SK-N-SH (cell line): ENCODE data around the gene THBS1. TPM values are rescaled to one million over a fixed set of nuclear protein-coding genes. Genes with fewer than 3 reads are reported as not detected.

Source experiments
- CTCF ChIA-PET: fragments of 300-600, 350-600 bp; formaldehyde crosslinking; extraction: SDS; loops from one replicate; lab custom pipeline; 2021; lab: Yijun Ruan, JAX
- POLR2A ChIA-PET: fragments of 350-600 bp; sonication (Branson Sonifier 250); formaldehyde crosslinking; extraction: SDS; loops from one replicate; lab custom pipeline; 2020; ENCODE audit warnings: antibody characterized with exemption, inconsistent platforms; lab: Yijun Ruan, JAX
- DNase-seq: peaks from one replicate; pipeline ENCODE4 v3.0.0; 2012
- H2AFZ ChIP-seq: fragments of 200-600 bp; sonication (generic); 2 replicates; pipeline ENCODE4 v1.8.1; 2016; ENCODE audit warnings: antibody characterized with exemption, mild to moderate bottlenecking, low read depth
- H3F3A ChIP-seq: fragments of 200-600 bp; sonication (generic); replicated peaks from 2 replicates; pipeline ENCODE3; 2016; ENCODE audit warnings: antibody characterized with exemption, mild to moderate bottlenecking; ENCODE audit not compliant: insufficient read depth
- H3K27ac ChIP-seq, 2 experiments: fragments of 200-500 bp in 1 of 2; fragments of 200-600 bp in 1 of 2; sonication (Bioruptor generic) in 1 of 2; sonication (generic), shearing (Covaris generic) in 1 of 2; 2 replicates each; pipeline versions ENCODE4 v1.5.1 to v1.6.1; 2014 to 2016; ENCODE audit warnings: low read depth in 2 of 2, inconsistent platforms in 1 of 2, low read length in 1 of 2, mild to moderate bottlenecking in 1 of 2, mixed read lengths in 1 of 2
- H3K27me3 ChIP-seq: fragments of 200-600 bp; sonication (generic), shearing (Covaris generic); 2 replicates; pipeline ENCODE4 v1.6.1; 2016; ENCODE audit warnings: mixed run types; ENCODE audit not compliant: insufficient read depth
- H3K36me3 ChIP-seq, 2 experiments: fragments of 200-500 bp in 1 of 2; fragments of 200-600 bp in 1 of 2; sonication (Bioruptor generic) in 1 of 2; sonication (generic) in 1 of 2; replicated peaks in 1 of 2; 2 replicates each; pipeline versions ENCODE3 to v1.5.1; 2014 to 2016; ENCODE audit warnings: low read length in 1 of 2, mild to moderate bottlenecking in 1 of 2; ENCODE audit not compliant: insufficient read depth in 2 of 2, control insufficient read depth in 1 of 2
- H3K4me1 ChIP-seq, 2 experiments: fragments of 200-500 bp in 1 of 2; fragments of 200-600 bp in 1 of 2; sonication (Bioruptor generic) in 1 of 2; sonication (generic), shearing (Covaris generic) in 1 of 2; 2 replicates each; pipeline versions ENCODE4 v1.5.1 to v1.6.1; 2014 to 2016; ENCODE audit warnings: low read depth in 1 of 2, low read length in 1 of 2, mixed run types in 1 of 2; ENCODE audit not compliant: insufficient read depth in 2 of 2, control insufficient read depth in 1 of 2
- H3K4me2 ChIP-seq: fragments of 200-600 bp; sonication (generic), shearing (Covaris generic); 2 replicates; pipeline ENCODE4 v1.6.1; 2017; ENCODE audit warnings: mixed run types
- H3K4me3 ChIP-seq, 2 experiments: fragments of 200-500 bp in 1 of 2; fragments of 200-600 bp in 1 of 2; sonication (Bioruptor generic) in 1 of 2; sonication (generic), shearing (Covaris generic) in 1 of 2; 2 replicates each; pipeline versions ENCODE4 v1.5.1 to v1.8.1; 2014 to 2016; ENCODE audit warnings: low read depth in 2 of 2, inconsistent platforms in 1 of 2, low read length in 1 of 2, mild to moderate bottlenecking in 1 of 2, mixed read lengths in 1 of 2, moderate library complexity in 1 of 2
- H3K79me2 ChIP-seq: fragments of 200-600 bp; sonication (generic); 2 replicates; pipeline ENCODE4 v1.8.1; 2017; ENCODE audit warnings: mild to moderate bottlenecking; ENCODE audit not compliant: insufficient read depth
- H3K9ac ChIP-seq: fragments of 200-600 bp; sonication (generic); 2 replicates; pipeline ENCODE4 v1.6.1; 2017; ENCODE audit warnings: mixed run types
- H3K9me2 ChIP-seq: fragments of 200-600 bp; sonication (generic); 2 replicates; pipeline ENCODE4 v1.6.1; 2017; ENCODE audit warnings: mixed run types
- H3K9me3 ChIP-seq: fragments of 200-600 bp; sonication (generic); 2 replicates; pipeline ENCODE4 v1.6.1; 2017; ENCODE audit warnings: mixed run types, mild to moderate bottlenecking, moderate library complexity
- H4K20me1 ChIP-seq: fragments of 200-600 bp; sonication (generic); 2 replicates; pipeline ENCODE4 v1.6.1; 2017; ENCODE audit warnings: mild to moderate bottlenecking, mixed run types; ENCODE audit not compliant: insufficient read depth
- JUND ChIP-seq: IDR thresholded peaks from 2 replicates; pipeline ENCODE4 v1.4.0; 2012
- NRF1 ChIP-seq: IDR thresholded peaks from 2 replicates; pipeline ENCODE4 v1.6.1; 2012; ENCODE audit warnings: low read depth, mild to moderate bottlenecking, low read length
- POLR2AphosphoS5 ChIP-seq: IDR thresholded peaks from 2 replicates; pipeline ENCODE4 v1.6.1; 2012; ENCODE audit warnings: low read depth, low read length
- RCOR1 ChIP-seq: fragments of 150-350 bp; IDR thresholded peaks from 2 replicates; pipeline ENCODE4 v1.6.1; 2017; ENCODE audit warnings: antibody characterized with exemption, low read length
- RFX5 ChIP-seq: IDR thresholded peaks from 2 replicates; pipeline ENCODE4 v1.6.1; 2012; ENCODE audit warnings: mild to moderate bottlenecking, improper control_type of control experiment, low read length
- SIN3A ChIP-seq: IDR thresholded peaks from 2 replicates; pipeline ENCODE4 v1.6.1; 2012; ENCODE audit warnings: low read depth, mild to moderate bottlenecking, low read length, moderate library complexity, borderline replicate concordance
- whole genome bisulfite sequencing: methylation state at CpG from one replicate; pipeline ENCODE4 v1.1.6; 2017; ENCODE audit warnings: low lambda C conversion rate; 5-methylcytosine and 5-hydroxymethylcytosine counted together
- polyA plus RNA-seq, 3 experiments: library from polyadenylated mRNA; depleted of rRNA; stranded (reverse); fragments of >200 nt; gene quantifications; 2 replicates each; pipeline ENCODE4 v1.2.3, GENCODE V29; 2012
- TF ChIP-seq, protein P1 (sequence below): fragments of 150-350 bp; IDR thresholded peaks from 2 replicates; pipeline ENCODE4 v1.6.1; 2017; ENCODE audit warnings: antibody characterized with exemption, low read length, low read depth, borderline replicate concordance
- TF ChIP-seq, protein P2 (sequence below): IDR thresholded peaks from 2 replicates; pipeline ENCODE4 v1.4.0; 2012; ENCODE audit warnings: low read depth

THBS1 gene
- polyA plus RNA-seq, 1 of the 3 experiments (the other 2 are of a cell fraction) = 117 TPM

DNA sequence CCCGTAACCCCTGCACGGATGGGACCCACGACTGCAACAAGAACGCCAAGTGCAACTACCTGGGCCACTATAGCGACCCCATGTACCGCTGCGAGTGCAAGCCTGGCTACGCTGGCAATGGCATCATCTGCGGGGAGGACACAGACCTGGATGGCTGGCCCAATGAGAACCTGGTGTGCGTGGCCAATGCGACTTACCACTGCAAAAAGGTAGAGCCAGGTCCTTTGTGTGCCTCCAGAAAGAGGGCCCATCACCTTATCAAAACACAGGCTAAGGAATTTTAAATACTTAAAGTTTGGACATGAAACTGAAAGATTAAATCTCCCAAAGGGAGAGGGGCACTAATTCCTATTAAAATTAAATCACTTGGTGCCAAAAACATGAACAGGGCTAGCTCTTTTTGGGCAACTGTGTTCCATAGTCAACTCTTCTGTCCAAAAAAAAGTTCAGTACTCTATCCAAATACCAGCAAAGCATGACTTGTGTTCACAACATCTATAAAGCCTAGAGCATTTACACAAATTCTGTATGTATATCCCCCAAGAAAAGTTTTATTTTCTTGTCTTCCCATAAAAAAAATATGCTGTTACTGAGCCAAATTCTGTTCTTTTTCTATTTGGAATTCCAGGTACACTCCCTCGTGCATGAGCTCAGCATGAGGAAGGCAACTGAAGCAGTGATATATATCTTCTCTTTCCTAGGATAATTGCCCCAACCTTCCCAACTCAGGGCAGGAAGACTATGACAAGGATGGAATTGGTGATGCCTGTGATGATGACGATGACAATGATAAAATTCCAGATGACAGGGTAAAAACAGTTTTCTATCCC is 9.2 kb downstream of the THBS1 start:
- Histone ChIP-seq H3K36me3 (peaks cover 96 to 99% of the 10 kb centered on the region in 2 experiments), H2AFZ (no peak overlapping the region), H3K4me1 (peaks cover 0 to 10% of the 10 kb centered on the region in 2 experiments; a peak in 1 of 4 replicates), H3K9me2 (no peaks in the 10 kb centered on the region), H3K4me3 (no peak overlapping the region), H3K27ac (peak overlapping the region in 1 of 2 experiments; percentile 31; a peak in 1 of 4 replicates), H3K4me2 (no peak overlapping the region), H3K27me3 (no peaks in the 10 kb centered on the region), H4K20me1 (peaks cover 95% of the 10 kb centered on the region), H3K79me2 (peaks cover 18% of the 10 kb centered on the region), H3K9ac (no peak overlapping the region), H3F3A (peaks cover 99% of the 10 kb centered on the region), H3K9me3 (no peaks in the 10 kb centered on the region)
- DNase-seq = no peak
- ChIA-PET CTCF (interaction anchor here (0.7 to 1.7 kb wide), 2 partner anchors 10 to 167 kb away, joined by 3 to 6 read pairs; no protein-coding TSS in a partner anchor), POLR2A (no interaction called here)
- 93% methylated on average over 4 of the region's 13 CpGs for WGBS
- TF ChIP-seq, protein P1, sequence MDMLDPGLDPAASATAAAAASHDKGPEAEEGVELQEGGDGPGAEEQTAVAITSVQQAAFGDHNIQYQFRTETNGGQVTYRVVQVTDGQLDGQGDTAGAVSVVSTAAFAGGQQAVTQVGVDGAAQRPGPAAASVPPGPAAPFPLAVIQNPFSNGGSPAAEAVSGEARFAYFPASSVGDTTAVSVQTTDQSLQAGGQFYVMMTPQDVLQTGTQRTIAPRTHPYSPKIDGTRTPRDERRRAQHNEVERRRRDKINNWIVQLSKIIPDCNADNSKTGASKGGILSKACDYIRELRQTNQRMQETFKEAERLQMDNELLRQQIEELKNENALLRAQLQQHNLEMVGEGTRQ = no peak
- peak; percentile 34; the same call in 1 of the 2 replicates for TF ChIP-seq POLR2AphosphoS5

GRCh38 chr15:39591141-39591895 is 10.4 kb downstream of the THBS1 start:
- 94% methylated on average over 8 of the region's 11 CpGs for WGBS
- TF ChIP-seq POLR2AphosphoS5 (peak; percentile 15; the same call in 1 of the 2 replicates), JUND (0 out of 2 replicates have a peak, but pooled peaks have one; percentile 4), NRF1 (no peak)
- TF ChIP-seq, all 33 proteins: peak for 2
- POLR2A ChIA-PET = no interaction called here
- H3K9me3 ChIP-seq = no peaks in the 10 kb centered on the region
- no peaks in the 10 kb centered on the region for H3K27me3 ChIP-seq
- peaks cover 0 to 7% of the 10 kb centered on the region in 2 experiments; a peak in 2 of 4 replicates for H3K4me1 ChIP-seq
- peak overlapping the region in 1 of 2 experiments; percentile 31; a peak in 1 of 4 replicates for H3K27ac ChIP-seq
- peaks cover 7% of the 10 kb centered on the region; the same call in 1 of the 2 replicates for H3K79me2 ChIP-seq
- H4K20me1 ChIP-seq = peaks cover 94% of the 10 kb centered on the region
- no peak overlapping the region for H3K4me2 ChIP-seq
- DNase-seq = no peak
- no peak overlapping the region for H2AFZ ChIP-seq
- H3K4me3 ChIP-seq = no peak overlapping the region
- peaks cover 95 to 99% of the 10 kb centered on the region in 2 experiments for H3K36me3 ChIP-seq
- H3F3A ChIP-seq = peaks cover 100% of the 10 kb centered on the region
- CTCF ChIA-PET = interaction anchor here (0.9 kb wide), 1 partner anchor 11 kb away, joined by 6 read pairs; no protein-coding TSS in a partner anchor
- H3K9me2 ChIP-seq = no peaks in the 10 kb centered on the region
- no peak overlapping the region for H3K9ac ChIP-seq

DNA sequence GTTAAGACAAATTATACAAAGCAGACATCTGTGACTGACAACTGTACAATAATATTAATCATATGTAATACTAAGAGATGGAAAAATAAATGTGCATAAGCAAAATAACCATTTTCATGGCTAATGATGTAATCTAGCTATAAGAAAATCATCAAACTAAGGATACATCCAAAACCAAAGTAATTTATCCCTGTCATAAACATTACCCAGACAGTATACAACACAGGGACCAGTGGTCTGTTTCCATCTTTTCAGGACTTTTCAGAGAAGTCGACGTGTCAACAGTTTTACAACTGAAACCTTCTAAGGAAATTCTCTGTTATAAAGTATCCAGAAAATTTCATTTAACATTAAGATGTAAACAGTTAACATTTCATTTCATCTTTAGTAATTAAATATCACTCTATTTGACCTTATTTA is 11.0 kb downstream of the THBS1 start:
- ChIA-PET POLR2A (no interaction called here), CTCF (interaction anchor here (0.9 kb wide), 1 partner anchor 12 kb away, joined by 6 read pairs; no protein-coding TSS in a partner anchor)
- H3K79me2 ChIP-seq = peaks cover 7% of the 10 kb centered on the region; the same call in 1 of the 2 replicates
- peak overlapping the region in 1 of 2 experiments; percentile 31; a peak in 1 of 4 replicates for H3K27ac ChIP-seq
- H3K36me3 ChIP-seq = peaks cover 95 to 99% of the 10 kb centered on the region in 2 experiments
- peaks cover 0 to 7% of the 10 kb centered on the region in 2 experiments; a peak in 2 of 4 replicates for H3K4me1 ChIP-seq
- peaks cover 94% of the 10 kb centered on the region for H4K20me1 ChIP-seq
- no peak overlapping the region for H3K4me2 ChIP-seq
- DNase-seq = no peak
- H3K9me2 ChIP-seq = no peaks in the 10 kb centered on the region
- peaks cover 100% of the 10 kb centered on the region for H3F3A ChIP-seq
- no peak overlapping the region for H2AFZ ChIP-seq
- no peaks in the 10 kb centered on the region for H3K27me3 ChIP-seq
- H3K4me3 ChIP-seq = no peak overlapping the region
- no peak overlapping the region for H3K9ac ChIP-seq
- WGBS = 91% methylated on average over 2 of the region's 2 CpGs
- TF ChIP-seq RFX5 (no peak), SIN3A (no peak), RCOR1 (no peak)
- TF ChIP-seq, protein P2, sequence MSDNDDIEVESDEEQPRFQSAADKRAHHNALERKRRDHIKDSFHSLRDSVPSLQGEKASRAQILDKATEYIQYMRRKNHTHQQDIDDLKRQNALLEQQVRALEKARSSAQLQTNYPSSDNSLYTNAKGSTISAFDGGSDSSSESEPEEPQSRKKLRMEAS = no peak
- no peaks in the 10 kb centered on the region for H3K9me3 ChIP-seq
